GM12878 (cell line): ENCODE measurements around the gene SGTA. TPM values are rescaled to one million over a fixed set of nuclear protein-coding genes. Genes with fewer than 3 reads are reported as not detected.

ENCODE experiments used
- ATAC-seq: fragments of 200-7000 bp; cut with Tn5 transposase; 3 replicates; pipeline ENCODE4 v1.9.1; 2020; ENCODE audit warnings: mild to moderate bottlenecking, moderate library complexity
- BruUV-seq: library from RNA; stranded (reverse); fragments of 400-500 nt; replicated peaks from 2 replicates; lab custom pipeline; 2021; lab: Mats Ljungman, UMichigan
- CTCF ChIA-PET: fragments of 300-600 bp; sonication (Branson Sonifier 250); formaldehyde crosslinking; extraction: SDS; loops from one replicate; lab custom pipeline; 2021; ENCODE audit warnings: inconsistent platforms; lab: Yijun Ruan, JAX
- POLR2A ChIA-PET: fragments of 350-600 bp; formaldehyde crosslinking; extraction: SDS; loops from one replicate; lab custom pipeline; 2021; ENCODE audit warnings: inconsistent platforms; lab: Charles Lee
- RAD21 ChIA-PET: fragments of 300-600 bp; sonication (Branson Sonifier 250); formaldehyde crosslinking; loops from one replicate; lab custom pipeline; 2023; ENCODE audit warnings: antibody characterized with exemption; ENCODE audit not compliant: unreplicated experiment; lab: Charles Lee
- SMC1A ChIA-PET: fragments of 300-600 bp; sonication (Branson Sonifier 250); formaldehyde crosslinking; loops from one replicate; lab custom pipeline; 2023; ENCODE audit not compliant: unreplicated experiment, uncharacterized antibody; lab: Charles Lee
- DNase-seq: peaks from one replicate; pipeline ENCODE4 v3.0.0-alpha.2; 2011; ENCODE audit warnings: low read depth, low spot score
- FAIRE-seq: peaks from 3 replicates; lab custom pipeline; 2011; peaks lifted over from hg19 to GRCh38; lab: Jason Lieb, UNC
- H2AFZ ChIP-seq: 2 replicates; pipeline ENCODE4 v1.6.0; 2011; ENCODE audit warnings: low read depth, low read length, control low read depth; ENCODE audit not compliant: control insufficient read depth
- H3K27ac ChIP-seq: 2 replicates; pipeline ENCODE4 v1.5.1; 2011; ENCODE audit warnings: control low read depth; ENCODE audit not compliant: control insufficient read depth, insufficient read depth
- H3K27me3 ChIP-seq, 2 experiments: replicated peaks in 1 of 2; 2 replicates each; pipeline versions ENCODE4 v1.6.0 to v1.6.1; 2011; ENCODE audit warnings: low read length in 1 of 2; ENCODE audit not compliant: control insufficient read depth in 2 of 2, insufficient read depth in 2 of 2
- H3K36me3 ChIP-seq, 2 experiments: 2 replicates each; pipeline ENCODE4 v1.5.1; 2011; ENCODE audit warnings: low read length in 1 of 2; ENCODE audit not compliant: control insufficient read depth in 2 of 2, insufficient read depth in 2 of 2
- H3K4me1 ChIP-seq: 2 replicates; pipeline ENCODE4 v1.6.1; 2011; ENCODE audit warnings: mild to moderate bottlenecking, low read length, moderate library complexity, mixed read lengths; ENCODE audit not compliant: control insufficient read depth, insufficient read depth
- H3K4me2 ChIP-seq: 2 replicates; pipeline ENCODE4 v1.6.0; 2011; ENCODE audit warnings: control low read depth; ENCODE audit not compliant: control insufficient read depth, insufficient read depth
- H3K4me3 ChIP-seq: fragments of 200-600 bp; sonication (generic); 2 replicates; pipeline ENCODE4 v1.5.1; 2016
- H3K79me2 ChIP-seq: 2 replicates; pipeline ENCODE4 v1.6.0; 2011; ENCODE audit warnings: low read length; ENCODE audit not compliant: control insufficient read depth, insufficient read depth
- H3K9ac ChIP-seq: 2 replicates; pipeline ENCODE4 v1.8.0; 2011; ENCODE audit warnings: low read length, control low read depth, mixed read lengths; ENCODE audit not compliant: control insufficient read depth, insufficient read depth
- H3K9me3 ChIP-seq: replicated peaks from 3 replicates; pipeline ENCODE4 v1.5.1; 2011; ENCODE audit warnings: mild to moderate bottlenecking, low read length; ENCODE audit not compliant: control insufficient read depth, insufficient read depth
- H4K20me1 ChIP-seq: 2 replicates; pipeline ENCODE4 v1.6.0; 2011; ENCODE audit not compliant: control insufficient read depth, insufficient read depth
- ATF7 ChIP-seq: fragments of 450-650 bp; IDR thresholded peaks from 2 replicates; pipeline ENCODE4 v1.6.1; 2016; ENCODE audit warnings: low read depth, mild to moderate bottlenecking
- CHD4 ChIP-seq: fragments of 200-600 bp; sonication (generic); IDR thresholded peaks from 2 replicates; pipeline ENCODE4 v1.6.1; 2016; ENCODE audit warnings: mild to moderate bottlenecking
- FOS ChIP-seq: IDR thresholded peaks from 3 replicates; pipeline ENCODE4 v1.6.1; 2011; ENCODE audit warnings: borderline replicate concordance; ENCODE audit not compliant: insufficient read length; ENCODE audit errors: extremely low read depth
- FOXM1 ChIP-seq: IDR thresholded peaks from 2 replicates; pipeline ENCODE4 v1.6.1; 2012; ENCODE audit warnings: low read depth, mild to moderate bottlenecking, inconsistent platforms, low read length, moderate library complexity
- JUND ChIP-seq: IDR thresholded peaks from 2 replicates; pipeline ENCODE4 v1.6.1; 2012; ENCODE audit warnings: low read depth, mild to moderate bottlenecking, low read length, improper control_type of control experiment, moderate library complexity
- NFXL1 ChIP-seq: fragments of 450-650 bp; IDR thresholded peaks from 2 replicates; pipeline ENCODE4 v1.6.1; 2017; ENCODE audit warnings: antibody characterized with exemption, mild to moderate bottlenecking, borderline replicate concordance
- NR2C1 ChIP-seq: fragments of 450-650 bp; IDR thresholded peaks from 2 replicates; pipeline ENCODE4 v1.6.1; 2017; ENCODE audit warnings: antibody characterized with exemption, mild to moderate bottlenecking, moderate library complexity
- NR2C2 ChIP-seq: IDR thresholded peaks from 2 replicates; pipeline ENCODE4 v1.6.1; 2011; ENCODE audit warnings: borderline replicate concordance, low read depth; ENCODE audit not compliant: control insufficient read depth, insufficient read length
- NR2F1 ChIP-seq: fragments of 450-650 bp; conservative IDR thresholded peaks from 2 replicates; pipeline ENCODE4 v1.6.1; 2017; ENCODE audit warnings: mild to moderate bottlenecking
- RUNX3 ChIP-seq: IDR thresholded peaks from 2 replicates; pipeline ENCODE4 v1.6.1; 2012; ENCODE audit warnings: low read length, inconsistent platforms
- SIX5 ChIP-seq: IDR thresholded peaks from 2 replicates; pipeline ENCODE4 v1.6.1; 2011; ENCODE audit warnings: mild to moderate bottlenecking, low read depth, low read length, moderate library complexity; ENCODE audit not compliant: severe bottlenecking
- STAT1 ChIP-seq: fragments of 450-650 bp; conservative IDR thresholded peaks from 2 replicates; pipeline ENCODE4 v1.6.1; 2014; ENCODE audit warnings: antibody characterized with exemption, mild to moderate bottlenecking
- STAT3 ChIP-seq: IDR thresholded peaks from 2 replicates; pipeline ENCODE4 v1.6.1; 2011; ENCODE audit warnings: low read depth, low read length, improper control_type of control experiment
- SUPT20H ChIP-seq: IDR thresholded peaks from 2 replicates; pipeline ENCODE4 v1.6.1; 2011; ENCODE audit warnings: low read depth, mild to moderate bottlenecking, low read length, moderate library complexity, borderline replicate concordance; ENCODE audit not compliant: control insufficient read depth
- ZNF384 ChIP-seq: IDR thresholded peaks from 2 replicates; pipeline ENCODE4 v1.6.1; 2012; ENCODE audit warnings: low read depth, mild to moderate bottlenecking, low read length, improper control_type of control experiment, borderline replicate concordance
- WGBS: methylation state at CpG from one replicate; pipeline ENCODE4 v1.1.6; 2016; ENCODE audit warnings: low lambda C conversion rate; ENCODE audit not compliant: insufficient replicate concordance, insufficient coverage; ENCODE audit errors: missing lambda C conversion rate; 5-methylcytosine and 5-hydroxymethylcytosine counted together
- in situ Hi-C: fragments of 300-500 bp; cut with MboI; formaldehyde crosslinking; loops from 9 replicates; pipeline ENCODE4 v1.14.3; 2018; ENCODE audit warnings: mixed read lengths
- intact Hi-C: fragments of 100-400 bp; cut with micrococcal nuclease; formaldehyde crosslinking; loops from one replicate; pipeline ENCODE4 v1.14.2; 2022; ENCODE audit not compliant: unreplicated experiment
- polyA plus RNA-seq, 11 experiments: library from polyadenylated mRNA; depleted of rRNA in 4 of 11; unstranded in 6 of 11; stranded (reverse) in 5 of 11; fragments of >200 nt; fragmentation: Nextera tagmentation in 4 of 11; fragmentation: Illumina TruSeq in 1 of 11; extraction: Ambion mirVana in 4 of 11; extraction: Trizol in 1 of 11; gene quantifications; 1 replicate in 1 of 11; 2 replicates in 10 of 11; pipeline versions ENCODE4 v1.2.1 to v1.2.3, GENCODE V29; 2011 to 2016; ENCODE audit warnings: inconsistent platforms in 2 of 11, missing spikeins in 2 of 11, low read depth in 1 of 11
- total RNA-seq, 4 experiments: library from RNA; depleted of rRNA in 3 of 4; stranded (reverse); fragments of >200 nt in 3 of 4; fragmentation: Illumina TruSeq in 1 of 4; extraction: Trizol in 1 of 4; gene quantifications; 2 replicates each; pipeline versions ENCODE4 v1.2.1 to v1.2.3, GENCODE V29; 2013 to 2021

The SGTA gene
- total and polyA plus RNA-seq, 10 of the 15 experiments (the other 5 are each of a cell fraction or from before 2014, with no cell fraction given), result 2.0 to 102 (median 48.2) TPM

- ChIA-PET SMC1A (interaction anchor here (0.8 kb wide), 1 partner anchor 130 kb away, joined by 3 read pairs; no protein-coding TSS in a partner anchor), CTCF (interaction anchor here (2.1 kb wide), 1 partner anchor 130 kb away, joined by 5 read pairs; no protein-coding TSS in a partner anchor), POLR2A (interaction anchor here (0.5 kb wide), 1 partner anchor 308 kb away, joined by 3 read pairs; no protein-coding TSS in a partner anchor), RAD21 (no interaction called here)
- H3K9ac ChIP-seq, result no peak overlapping the region
- no peak overlapping the region for H3K4me3 ChIP-seq
- no peak overlapping the region for H2AFZ ChIP-seq
- no peaks in the 10 kb centered on the region; the same call in 2 of the 3 replicates for H3K9me3 ChIP-seq
- H4K20me1 ChIP-seq, result peaks cover 6% of the 10 kb centered on the region; the same call in 1 of the 2 replicates
- H3K27me3 ChIP-seq, result no peaks in the 10 kb centered on the region
- FAIRE-seq (no peak), DNase-seq (no peak), ATAC-seq (no peak)
- H3K4me2 ChIP-seq, result 0 out of 2 replicates have a peak overlapping the region, but pooled peaks have one; percentile 14
- H3K27ac ChIP-seq, result no peak overlapping the region
- WGBS, result 79% methylated on average over 11 of the region's 19 CpGs
- no TSS peak for BruUV-seq
- in situ Hi-C loops, result no loop called here
- TF ChIP-seq JUND (no peak), NFXL1 (no peak)
- intact Hi-C loops, result no loop called here
- peaks cover 2 to 4% of the 10 kb centered on the region in 2 experiments; a peak in 2 of 4 replicates for H3K36me3 ChIP-seq
- peaks cover 16% of the 10 kb centered on the region for H3K4me1 ChIP-seq
- H3K79me2 ChIP-seq, result peaks cover 89% of the 10 kb centered on the region
Observed at GRCh38 chr19:2777952-2778683, 5.0 kb downstream of the SGTA start.

GRCh38 chr19:2775556-2776430 lies 7.3 kb downstream of the SGTA start:
- Histone ChIP-seq H3K4me2 (peak overlapping the region; percentile 38; the same call in 1 of the 2 replicates), H4K20me1 (peaks cover 9% of the 10 kb centered on the region; the same call in 1 of the 2 replicates), H3K27ac (peak overlapping the region; percentile 24), H2AFZ (no peak overlapping the region), H3K36me3 (peaks cover 4% of the 10 kb centered on the region in 2 experiments; a peak in 3 of 4 replicates), H3K4me3 (no peak overlapping the region), H3K79me2 (peaks cover 77% of the 10 kb centered on the region), H3K9me3 (no peaks in the 10 kb centered on the region; the same call in 2 of the 3 replicates), H3K4me1 (peaks cover 12% of the 10 kb centered on the region), H3K27me3 (no peaks in the 10 kb centered on the region), H3K9ac (no peak overlapping the region)
- ChIA-PET POLR2A (no interaction called here), RAD21 (no interaction called here), CTCF (no interaction called here), SMC1A (interaction anchor here (0.6 kb wide), 1 partner anchor 78 kb away, joined by 3 read pairs; no protein-coding TSS in a partner anchor)
- no peak for FAIRE-seq
- intact Hi-C loops, result no loop called here
- DNase-seq, result no peak
- WGBS, result 60% methylated on average over 29 of the region's 29 CpGs
- in situ Hi-C loops, result no loop called here
- peak; percentile 64 for ATAC-seq
- BruUV-seq, result no TSS peak
- TF ChIP-seq ATF7 (peak; percentile 87), NR2C1 (no peak), ZNF384 (no peak), RUNX3 (peak; percentile 80), FOXM1 (0 out of 2 replicates have a peak, but pooled peaks have one; percentile 14), SUPT20H (no peak), NR2F1 (0 out of 2 replicates have a peak, but pooled peaks have one; percentile 29), NR2C2 (no peak), STAT1 (no peak), FOS (no peak), CHD4 (no peak), SIX5 (no peak), STAT3 (no peak)
